Activated CD8-positive, alpha-beta memory T cell treated with anti-CD3 and anti-CD28 coated beads, Interleukin-2, amount 10 ng/mL, durations not matched to agents 7 days and 5 days (primary cell): ENCODE measurements around the gene SLC6A8. TPM values are rescaled to one million over a fixed set of nuclear protein-coding genes. Genes with fewer than 3 reads are reported as not detected.
"Not testable (repeated sequence)": the region's sequence is repeated elsewhere in the genome, so short reads cannot be mapped to it uniquely, and the experiment has no call there.

Source experiments
- ATAC-seq: fragments of 150-1000 bp; cut with Tn5 transposase; one replicate; pipeline ENCODE4 v1.10.0; 2021; ENCODE audit warnings: moderate library complexity
- CTCF ChIA-PET: fragments of 350-600 bp; sonication (Branson Sonifier 250); formaldehyde crosslinking; loops from one replicate; lab custom pipeline; 2021; ENCODE audit warnings: antibody characterized with exemption; lab: Charles Lee
- DNase-seq: peaks from one replicate; pipeline ENCODE4 v3.0.0-alpha.2; 2020
- H3K27ac Mint-ChIP-seq: one replicate; pipeline ENCODE4 v1.8.0; 2021; ENCODE audit warnings: mild to moderate bottlenecking, mixed read lengths
- H3K27me3 Mint-ChIP-seq: one replicate; pipeline ENCODE4 v1.8.0; 2021; ENCODE audit warnings: mixed read lengths
- H3K36me3 Mint-ChIP-seq: one replicate; pipeline ENCODE4 v1.8.0; 2021; ENCODE audit warnings: mild to moderate bottlenecking, mixed read lengths
- H3K4me1 Mint-ChIP-seq: one replicate; pipeline ENCODE4 v1.8.0; 2021; ENCODE audit warnings: mixed read lengths
- H3K4me3 Mint-ChIP-seq: one replicate; pipeline ENCODE4 v1.8.0; 2021; ENCODE audit warnings: mild to moderate bottlenecking, moderate library complexity, mixed read lengths
- H3K9me3 Mint-ChIP-seq: one replicate; pipeline ENCODE4 v1.8.0; 2022; ENCODE audit warnings: low read depth, mixed read lengths
- total RNA-seq, 2 experiments: library from RNA; stranded (reverse); gene quantifications; one replicate each; pipeline ENCODE4 v1.2.3, GENCODE V29; 2021

SLC6A8 gene
- total RNA-seq, 2 experiments from 2014 or later, result 0.93 to 1.1 TPM

DNA sequence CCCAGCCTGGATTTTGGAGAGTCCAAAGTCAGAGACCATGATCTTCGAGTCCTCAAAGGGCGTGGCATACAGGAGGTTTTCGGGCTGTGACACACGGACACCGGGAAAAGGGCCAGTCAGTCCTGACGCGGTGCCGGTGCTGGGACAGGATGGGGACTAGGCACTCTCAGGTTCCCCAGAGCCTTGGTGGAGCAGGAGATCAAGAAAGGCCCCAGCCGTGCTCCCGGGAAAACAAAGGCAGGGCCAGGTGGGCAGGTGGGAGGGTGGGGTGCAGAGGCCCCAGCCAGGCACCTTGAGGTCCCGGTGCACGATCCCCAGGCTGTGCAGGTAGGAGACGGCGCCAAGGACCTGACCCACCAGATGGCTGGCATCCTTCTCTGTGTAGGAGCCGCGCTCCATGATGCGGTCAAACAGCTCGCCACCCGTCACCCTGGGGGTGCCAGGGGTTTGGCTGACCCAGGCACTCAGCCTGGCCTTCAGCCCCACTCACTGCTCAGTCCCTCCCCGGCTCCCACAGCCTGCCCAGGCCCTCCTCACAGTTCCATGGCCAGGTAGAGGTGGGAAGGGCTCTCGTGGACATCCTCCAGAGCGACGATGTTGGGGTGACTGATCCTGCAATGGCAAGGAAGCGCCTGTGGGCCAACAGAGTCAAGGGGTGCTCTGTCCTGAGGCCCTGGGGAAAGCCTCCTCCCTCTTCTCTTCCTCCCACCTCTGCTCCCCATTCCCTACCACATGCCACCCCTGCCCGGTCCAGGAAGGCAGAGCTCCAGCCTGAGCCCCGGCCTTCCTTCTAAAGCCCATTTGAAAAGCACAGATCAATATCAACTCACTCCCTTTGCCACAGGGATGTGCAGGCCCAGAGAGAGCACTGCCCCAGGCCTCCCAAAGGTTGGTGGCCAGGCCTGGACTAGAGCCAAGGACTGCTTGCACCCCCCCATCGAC, 15.9 kb upstream of the SLC6A8 start:
- no peak for ATAC-seq
- no peaks in the 10 kb centered on the region for H3K36me3 Mint-ChIP-seq
- CTCF ChIA-PET, result interaction anchor here (0.6 kb wide), 1 partner anchor 12 kb away, joined by 3 read pairs; no protein-coding TSS in a partner anchor
- no peak overlapping the region for H3K4me3 Mint-ChIP-seq
- peaks cover 5% of the 10 kb centered on the region for H3K4me1 Mint-ChIP-seq
- H3K9me3 Mint-ChIP-seq, result no peaks in the 10 kb centered on the region
- no peak overlapping the region for H3K27ac Mint-ChIP-seq
- peaks cover 27% of the 10 kb centered on the region for H3K27me3 Mint-ChIP-seq
- no peak for DNase-seq

DNA sequence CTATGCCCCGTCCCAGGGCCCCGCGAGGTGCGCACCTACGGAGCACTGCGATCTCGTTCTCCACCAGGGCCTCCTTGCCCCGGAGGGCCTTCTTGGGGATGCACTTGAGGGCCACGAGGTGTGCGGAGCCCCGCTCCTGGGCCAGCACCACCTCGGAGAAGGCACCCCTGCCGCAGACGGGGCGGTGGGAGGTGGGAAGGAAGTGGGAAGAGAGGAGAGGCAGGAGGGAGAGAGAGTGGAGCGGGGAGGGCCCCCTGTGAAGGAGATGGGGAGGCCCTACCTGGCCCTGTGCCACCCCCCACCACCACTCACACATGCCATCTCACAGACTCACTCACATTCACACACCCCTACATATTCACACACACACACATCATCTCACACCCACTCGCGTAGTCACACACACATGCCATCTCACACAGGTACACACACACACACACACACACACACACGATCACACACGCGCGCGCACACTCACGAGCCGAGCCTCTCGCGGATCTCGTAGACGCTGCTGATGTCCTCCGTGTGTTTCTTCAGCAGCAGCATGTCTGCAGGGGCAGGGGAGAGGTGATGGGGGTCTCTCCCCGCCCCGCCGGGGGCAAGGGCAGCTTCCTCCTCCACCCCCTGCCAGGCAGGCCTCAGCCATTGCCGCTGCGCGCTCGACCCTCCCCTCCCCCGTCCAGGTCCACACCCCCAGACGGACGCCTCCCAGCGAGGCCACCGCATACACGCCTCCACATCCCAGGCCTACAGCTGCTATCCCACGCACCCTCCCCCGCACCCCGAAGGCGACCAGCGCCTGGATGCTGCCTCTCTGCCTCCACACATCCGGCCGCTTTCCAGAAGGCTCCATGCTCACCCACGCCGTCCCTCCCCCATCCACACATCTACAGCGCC, 14.9 kb upstream of the SLC6A8 start:
- Mint-ChIP-seq H3K36me3 (no peaks in the 10 kb centered on the region), H3K27me3 (peaks cover 29% of the 10 kb centered on the region), H3K4me3 (no peak overlapping the region), H3K4me1 (peaks cover 3% of the 10 kb centered on the region), H3K27ac (no peak overlapping the region), H3K9me3 (no peaks in the 10 kb centered on the region)
- ATAC-seq, result no peak
- CTCF ChIA-PET, result no interaction called here
- DNase-seq, result no peak

DNA sequence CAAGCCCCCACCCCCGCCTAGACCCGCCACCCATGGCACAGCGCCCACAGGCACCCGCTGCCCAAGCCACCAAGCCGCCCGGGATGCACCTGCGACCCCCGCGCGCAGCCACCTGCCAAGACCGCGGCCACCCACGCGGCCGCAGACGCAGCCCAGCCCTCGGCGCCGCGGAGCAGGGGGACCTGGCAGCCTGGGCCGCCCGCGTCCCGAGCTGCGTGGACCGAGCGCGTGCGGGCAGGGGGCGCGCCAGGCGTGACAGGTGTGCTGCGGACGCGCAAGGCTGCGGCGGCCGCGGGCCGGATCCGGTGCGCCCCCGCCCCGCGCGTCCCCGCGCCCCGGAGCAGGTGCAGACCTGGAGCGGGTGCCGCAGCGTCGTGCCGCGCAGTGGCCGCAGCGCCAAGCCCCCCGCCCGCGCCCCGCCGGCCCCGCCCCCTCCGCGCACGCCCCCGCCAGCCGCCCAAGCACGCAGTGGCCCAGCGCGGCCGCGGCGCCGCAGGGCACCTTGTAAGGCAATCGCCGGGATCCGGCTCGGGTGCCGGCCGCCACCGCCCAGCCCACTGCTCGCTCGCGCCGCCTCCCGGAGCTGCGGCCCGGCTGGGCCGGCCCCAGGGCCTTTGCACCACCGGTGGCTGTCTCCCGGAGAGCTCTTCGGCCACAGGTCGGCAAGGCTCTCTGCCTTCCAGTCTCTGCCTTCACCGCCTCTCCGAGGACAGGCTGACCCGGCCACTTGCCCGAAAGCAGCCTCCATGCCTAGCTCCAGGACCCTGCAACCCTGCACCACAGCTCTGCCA, 14.1 kb upstream of the SLC6A8 start, which contains the start of gene PNCK:
Gene PNCK (minus strand): TSS at position 386 of the 791 bp plus-strand sequence. CDS start 737 bp downstream, outside the sequence.
- Mint-ChIP-seq H3K27me3 (peaks cover 29% of the 10 kb centered on the region), H3K36me3 (no peaks in the 10 kb centered on the region), H3K4me3 (no peak within 1 kb of the TSS), H3K27ac (no peak within 1 kb of the TSS), H3K4me1 (no peaks in the 10 kb centered on the region), H3K9me3 (no peaks in the 10 kb centered on the region)
- CTCF ChIA-PET, result no interaction called here
- no peak for ATAC-seq
- no peak for DNase-seq

DNA sequence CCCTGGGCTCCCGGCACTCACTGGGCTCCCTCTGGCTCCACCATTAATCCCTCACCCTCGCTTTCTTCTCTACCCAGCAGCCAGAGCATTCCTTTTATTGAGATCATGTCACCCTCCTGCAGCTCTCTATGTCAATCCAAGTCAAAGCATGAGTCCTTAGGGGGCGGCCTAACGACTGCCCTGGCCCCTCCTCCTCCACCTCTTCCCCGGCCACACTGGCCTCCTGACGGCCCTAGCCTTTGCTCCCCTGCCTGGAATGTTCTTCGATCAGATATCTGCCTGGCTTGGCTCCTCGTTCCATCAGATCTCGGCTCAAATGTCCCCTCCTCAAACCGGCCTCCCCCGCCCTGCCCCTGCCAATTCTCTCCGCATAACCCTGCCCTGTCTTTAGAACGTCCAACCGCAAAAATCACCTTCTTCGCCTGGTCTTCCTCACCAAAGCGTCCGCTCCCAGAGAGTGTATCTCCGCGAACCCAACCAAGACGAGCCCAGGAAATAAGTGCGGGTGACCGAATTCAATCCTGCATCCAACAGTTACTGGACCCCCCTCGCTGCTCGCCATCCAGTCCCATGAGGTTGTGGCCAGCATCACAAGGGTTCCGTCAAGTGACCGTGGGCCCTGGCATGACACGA, 13.4 kb upstream of the SLC6A8 start:
- Mint-ChIP-seq H3K36me3 (no peaks in the 10 kb centered on the region), H3K9me3 (no peaks in the 10 kb centered on the region), H3K4me3 (no peak overlapping the region), H3K27ac (no peak overlapping the region), H3K4me1 (no peaks in the 10 kb centered on the region), H3K27me3 (peaks cover 29% of the 10 kb centered on the region)
- ATAC-seq (no peak), DNase-seq (no peak)
- CTCF ChIA-PET, result no interaction called here

DNA sequence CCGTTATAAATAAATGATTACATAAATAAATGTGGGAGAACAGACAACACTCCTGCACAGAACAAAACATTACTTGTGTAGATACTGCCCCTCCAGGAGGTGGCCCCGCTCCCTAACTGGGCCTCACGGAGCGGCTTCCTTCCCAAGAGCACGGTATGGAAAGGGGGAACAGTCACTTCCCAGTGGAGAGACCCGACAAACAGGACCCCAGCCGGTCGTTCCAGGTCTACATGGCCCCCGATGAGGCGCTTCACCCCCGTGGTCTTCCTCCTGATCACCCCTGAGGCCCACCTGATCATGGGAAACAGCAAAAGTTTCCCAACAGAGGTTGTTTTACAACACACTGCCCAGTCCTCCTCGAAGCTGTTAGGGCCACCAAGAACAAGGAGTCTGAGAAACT, 6.6 kb upstream of the SLC6A8 start:
- no peak for ATAC-seq
- Mint-ChIP-seq H3K4me3 (no peak overlapping the region), H3K27me3 (peaks cover 14% of the 10 kb centered on the region), H3K4me1 (no peaks in the 10 kb centered on the region), H3K27ac (no peak overlapping the region), H3K9me3 (no peaks in the 10 kb centered on the region), H3K36me3 (no peaks in the 10 kb centered on the region)
- no peak for DNase-seq
- CTCF ChIA-PET, result interaction anchor here (0.6 kb wide), 1 partner anchor 13 kb away, joined by 3 read pairs; no protein-coding TSS in a partner anchor

DNA sequence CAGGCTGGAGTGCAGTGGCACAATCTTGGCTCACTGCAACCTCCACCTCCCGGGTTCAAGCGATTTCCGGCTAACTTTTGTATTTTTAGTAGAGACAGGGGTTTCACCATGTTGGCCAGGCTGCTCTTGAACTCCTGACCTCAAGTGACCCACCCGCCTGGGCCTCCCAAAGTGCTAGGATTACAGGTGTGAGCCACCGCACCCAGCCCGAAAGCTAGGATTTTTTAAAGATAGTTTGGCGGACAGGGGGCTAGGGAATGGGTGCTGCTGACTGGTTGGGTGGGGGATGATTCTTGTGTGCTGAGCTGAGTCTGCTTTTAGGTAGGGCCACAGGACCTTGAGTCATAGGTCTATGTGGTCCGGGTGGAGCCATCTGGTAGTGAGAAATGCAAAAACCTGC, 4.2 kb upstream of the SLC6A8 start:
- not testable (repeated sequence) for H3K36me3 Mint-ChIP-seq, H3K4me3 Mint-ChIP-seq, H3K9me3 Mint-ChIP-seq, DNase-seq, ATAC-seq, H3K27ac Mint-ChIP-seq, H3K4me1 Mint-ChIP-seq
- H3K27me3 Mint-ChIP-seq, result peaks cover 16% of the 10 kb centered on the region
- CTCF ChIA-PET, result interaction anchor here (0.8 kb wide), 1 partner anchor 12 kb away, joined by 3 read pairs; no protein-coding TSS in a partner anchor

DNA sequence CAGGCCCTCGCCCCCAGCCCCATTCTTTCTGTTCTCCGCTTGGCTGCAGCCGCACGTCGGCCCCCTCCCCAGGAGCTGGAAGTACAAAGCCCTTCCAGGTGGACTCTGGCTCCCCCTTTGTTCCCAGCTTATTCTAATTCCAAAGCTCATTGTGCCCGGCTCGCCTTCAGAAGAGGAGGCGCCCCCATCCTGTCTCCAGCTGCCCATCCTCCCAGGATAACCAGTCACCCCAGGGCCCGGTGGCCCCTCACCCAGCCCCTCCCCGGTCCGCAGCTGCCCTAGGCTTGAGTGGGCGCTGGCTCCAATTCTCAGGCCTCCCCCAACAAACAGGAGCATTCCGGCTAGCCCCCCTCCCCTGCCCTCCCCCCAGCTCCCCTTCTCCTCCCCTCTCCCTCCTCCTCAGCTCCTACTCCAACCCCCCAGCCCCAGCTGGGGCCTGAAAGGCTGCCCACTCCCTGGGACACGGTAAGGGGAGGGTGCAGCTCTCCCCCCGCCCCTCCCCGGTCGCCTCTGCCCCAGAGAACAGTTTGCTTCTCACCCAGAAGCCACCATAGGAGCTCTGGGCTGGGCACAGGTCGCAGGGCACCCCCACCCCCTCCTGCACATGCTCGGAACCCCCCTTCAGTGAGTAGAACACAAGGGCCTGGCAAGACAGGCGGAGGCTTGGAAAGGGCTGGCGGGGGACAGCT, 3.1 kb upstream of the SLC6A8 start:
- Mint-ChIP-seq H3K36me3 (no peaks in the 10 kb centered on the region), H3K4me3 (no peak overlapping the region), H3K27me3 (peaks cover 16% of the 10 kb centered on the region), H3K9me3 (no peaks in the 10 kb centered on the region), H3K27ac (no peak overlapping the region), H3K4me1 (no peaks in the 10 kb centered on the region)
- ATAC-seq, result no peak
- DNase-seq, result no peak
- CTCF ChIA-PET, result interaction anchor here (0.7 to 2.8 kb wide), 5 partner anchors 13 to 145 kb away, joined by 3 to 8 read pairs (median 4); no protein-coding TSS in a partner anchor

DNA sequence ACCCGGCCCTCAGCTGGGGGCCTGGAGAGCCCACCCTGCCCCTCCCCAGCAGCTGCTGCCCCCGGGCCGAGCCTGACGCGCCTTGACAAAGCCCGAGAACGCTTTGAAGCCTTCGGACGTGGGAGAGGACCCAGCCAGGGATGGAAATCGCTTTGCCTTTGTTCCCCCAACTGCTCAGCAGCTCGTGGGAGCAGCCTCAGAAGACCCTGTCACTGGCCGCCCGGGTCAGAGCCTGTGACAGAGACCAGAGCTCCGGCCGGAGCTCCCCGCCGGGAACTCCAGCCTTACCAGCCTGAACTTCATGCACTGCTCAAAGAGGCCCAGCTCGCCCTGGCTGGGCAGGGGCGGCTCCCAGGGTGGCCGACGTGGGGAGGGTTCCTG, 2.6 kb upstream of the SLC6A8 start:
- DNase-seq (no peak), ATAC-seq (no peak)
- no peak overlapping the region for H3K27ac Mint-ChIP-seq
- no peaks in the 10 kb centered on the region for H3K36me3 Mint-ChIP-seq
- CTCF ChIA-PET, result interaction anchor here (2.8 kb wide), 1 partner anchor 17 kb away, joined by 8 read pairs; no protein-coding TSS in a partner anchor
- H3K27me3 Mint-ChIP-seq, result peaks cover 17% of the 10 kb centered on the region
- no peaks in the 10 kb centered on the region for H3K4me1 Mint-ChIP-seq
- no peaks in the 10 kb centered on the region for H3K9me3 Mint-ChIP-seq
- no peak overlapping the region for H3K4me3 Mint-ChIP-seq

DNA sequence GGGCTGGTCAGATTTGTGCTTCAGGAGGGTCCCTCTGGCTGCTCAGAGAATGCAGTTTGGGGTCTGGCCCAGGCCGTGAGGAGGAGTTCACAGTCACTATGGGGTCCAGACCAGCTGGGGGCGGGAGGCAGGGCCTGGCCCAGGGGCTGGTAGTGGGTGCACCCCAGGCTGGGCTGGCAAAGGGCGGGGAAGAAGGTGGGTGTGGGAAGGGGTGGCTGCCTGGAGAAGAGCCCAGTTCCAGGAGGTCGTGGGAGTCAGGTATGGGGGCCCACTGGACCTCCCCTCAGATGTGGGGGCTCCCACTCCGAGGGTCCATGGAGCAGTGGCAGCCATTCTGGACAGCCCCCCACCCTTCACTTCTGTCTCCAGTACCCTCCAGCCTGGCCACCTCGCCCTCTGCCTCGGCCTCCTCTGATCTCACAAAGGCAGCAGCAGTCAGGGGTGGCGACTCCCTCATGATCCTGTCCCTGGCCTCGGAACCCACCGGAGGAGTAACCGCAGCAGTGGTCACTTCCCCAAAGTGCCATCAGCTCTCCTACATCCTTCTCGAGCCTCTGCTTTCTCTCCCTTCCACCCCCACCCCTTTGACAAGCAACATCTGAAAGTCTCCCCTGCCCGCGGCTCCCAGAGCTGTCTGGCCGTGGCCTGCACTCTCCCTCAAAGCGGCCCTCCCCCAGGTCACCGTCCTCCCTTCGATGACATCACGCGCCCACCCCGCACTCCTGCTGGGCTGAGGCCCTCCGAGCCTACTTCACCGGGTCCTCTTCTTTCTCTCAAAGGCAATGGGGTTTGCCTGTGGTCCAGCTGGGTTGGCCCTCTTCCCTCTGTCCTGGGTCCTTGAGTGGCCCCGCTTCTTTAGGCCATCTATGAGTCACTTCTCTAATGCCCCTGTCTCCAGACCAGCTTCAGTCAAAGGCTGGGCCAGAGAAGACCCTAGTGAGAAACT, 1.7 kb upstream of the SLC6A8 start:
- Mint-ChIP-seq H3K36me3 (no peaks in the 10 kb centered on the region), H3K4me1 (no peaks in the 10 kb centered on the region), H3K27me3 (peaks cover 15% of the 10 kb centered on the region), H3K9me3 (no peaks in the 10 kb centered on the region), H3K27ac (no peak overlapping the region), H3K4me3 (no peak overlapping the region)
- CTCF ChIA-PET, result interaction anchor here (1.3 to 2.8 kb wide), 2 partner anchors 18 to 23 kb away, joined by 3 to 8 read pairs; no protein-coding TSS in a partner anchor
- DNase-seq (no peak), ATAC-seq (no peak)

DNA sequence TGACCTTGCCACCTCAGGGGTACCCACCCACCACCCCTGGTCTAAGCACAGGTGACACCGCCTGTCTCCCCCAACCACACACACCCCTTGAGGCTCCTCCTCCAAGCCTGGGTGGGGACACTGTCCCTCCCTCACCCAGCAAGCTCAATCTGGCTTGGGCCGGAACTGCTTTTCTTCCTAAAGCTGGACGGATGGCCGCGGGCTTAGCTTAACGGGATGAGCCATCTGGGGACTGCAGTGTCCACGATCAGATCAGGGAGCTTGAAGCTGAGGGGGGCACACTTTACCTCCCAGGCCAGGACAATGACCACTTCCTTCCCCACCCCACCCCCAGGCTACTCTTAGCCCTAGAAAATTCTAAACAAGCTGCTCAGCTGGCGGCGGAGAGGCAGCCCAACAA, 1.0 kb upstream of the SLC6A8 start:
- H3K27me3 Mint-ChIP-seq, result peaks cover 15% of the 10 kb centered on the region
- H3K4me1 Mint-ChIP-seq, result no peaks in the 10 kb centered on the region
- H3K36me3 Mint-ChIP-seq, result no peaks in the 10 kb centered on the region
- H3K27ac Mint-ChIP-seq, result no peak overlapping the region
- ATAC-seq, result no peak
- CTCF ChIA-PET, result interaction anchor here (1.3 to 2.8 kb wide), 3 partner anchors 19 to 76 kb away, joined by 3 to 8 read pairs (median 3); no protein-coding TSS in a partner anchor
- no peak for DNase-seq
- H3K9me3 Mint-ChIP-seq, result no peaks in the 10 kb centered on the region
- no peak overlapping the region for H3K4me3 Mint-ChIP-seq

DNA sequence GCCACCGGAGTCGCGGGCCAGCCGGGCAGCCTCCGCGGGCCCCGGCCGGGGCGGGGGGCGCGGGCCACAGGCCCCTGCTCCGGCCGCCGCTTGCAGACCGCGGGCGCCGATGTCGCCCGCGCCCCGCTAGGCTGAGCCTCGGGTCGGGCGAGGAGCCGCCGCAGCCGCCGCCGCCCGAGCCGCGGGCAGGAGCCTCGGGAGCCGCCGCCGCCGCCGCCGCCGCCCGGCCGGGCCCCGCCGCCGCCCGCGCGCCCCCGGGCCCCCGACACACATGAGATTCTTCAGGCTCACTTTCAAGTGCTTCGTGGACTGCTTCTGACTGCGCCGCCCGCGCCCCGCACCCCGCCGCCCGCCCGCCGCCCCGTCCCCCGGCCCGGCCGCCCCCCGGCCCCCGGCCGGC, 345 bp downstream of the SLC6A8 start:
- CTCF ChIA-PET, result interaction anchor here (1.4 kb wide), 1 partner anchor 75 kb away, joined by 3 read pairs; no protein-coding TSS in a partner anchor

More for the DNA sequence above, 345 bp downstream of the SLC6A8 start:
- Mint-ChIP-seq H3K36me3 (no peaks in the 10 kb centered on the region), H3K4me3 (no peak overlapping the region), H3K4me1 (no peaks in the 10 kb centered on the region), H3K27me3 (peaks cover 15% of the 10 kb centered on the region), H3K9me3 (no peaks in the 10 kb centered on the region), H3K27ac (no peak overlapping the region)
- peak; percentile 27 for ATAC-seq
- DNase-seq, result no peak
